Stomach (tissue), 9 donors: Measurements from ENCODE around the gene DHRS9. TPM values are rescaled to one million over a fixed set of nuclear protein-coding genes. Genes with fewer than 3 reads are reported as not detected.

Experiments
- DNase-seq, 2 donors: peaks; one replicate each; pipeline versions ENCODE4 v3.0.0 to v3.0.0-alpha.2; 2013 to 2019
- H3K27ac ChIP-seq, 5 donors: fragments of 200-600 bp in 4 of 5; sonication (generic) in 4 of 5; one replicate each; pipeline ENCODE4 v1.5.1; 2013 to 2019; ENCODE audit warnings: mild to moderate bottlenecking in 1 of 5, moderate library complexity in 1 of 5
- H3K27me3 ChIP-seq, 3 donors: fragments of 200-600 bp; sonication (generic); one replicate each; pipeline ENCODE4 v1.5.1; 2017 to 2019; ENCODE audit warnings: mixed run types in 1 of 3
- H3K36me3 ChIP-seq, 4 donors: fragments of 200-600 bp; sonication (generic); 1 replicate in 3 of 4; 2 replicates in 1 of 4; pipeline ENCODE4 v1.5.1; 2016 to 2019
- H3K4me1 ChIP-seq, 4 donors: fragments of 200-600 bp; sonication (generic); one replicate each; pipeline ENCODE4 v1.5.1; 2016 to 2019
- H3K4me3 ChIP-seq, 4 donors: fragments of 200-600 bp; sonication (generic) in 3 of 4; one replicate each; pipeline ENCODE4 v1.5.1; 2016 to 2019; ENCODE audit warnings: mild to moderate bottlenecking in 1 of 4
- H3K9me3 ChIP-seq, 4 donors: fragments of 200-600 bp; sonication (generic); one replicate each; pipeline ENCODE4 v1.5.1; 2016 to 2019
- CTCF ChIP-seq, 7 experiments: fragments of 450-650 bp in 4 of 7; fragments of 200-600 bp in 3 of 7; sonication (generic) in 3 of 7; IDR thresholded peaks; one replicate each; pipeline ENCODE4 v1.5.1; 2016 to 2019; ENCODE audit warnings: antibody characterized with exemption in 7 of 7, control low read depth in 2 of 7, mild to moderate bottlenecking in 1 of 7
- EP300 ChIP-seq: sonication (generic); formaldehyde crosslinking; IDR thresholded peaks from one replicate; pipeline ENCODE4 v1.6.1; 2017; ENCODE audit warnings: antibody characterized with exemption
- POLR2A ChIP-seq, 4 donors: fragments of 450-650 bp; IDR thresholded peaks; one replicate each; pipeline ENCODE4 v1.6.1; 2016; ENCODE audit warnings: antibody characterized with exemption in 4 of 4, control low read depth in 2 of 4, mild to moderate bottlenecking in 1 of 4, moderate library complexity in 1 of 4
- POLR2AphosphoS5 ChIP-seq, 3 donors: sonication (generic); formaldehyde crosslinking; IDR thresholded peaks; one replicate each; pipeline ENCODE4 v1.6.1; 2016; ENCODE audit warnings: antibody characterized with exemption in 3 of 3
- WGBS, 5 donors: extraction: QIAGEN DNeasy Blood & Tissue Kit in 3 of 5; methylation state at CpG; one replicate each; pipeline versions ENCODE4 v1.1.5 to v1.1.7; 2013 to 2018; 5-methylcytosine and 5-hydroxymethylcytosine counted together
- intact Hi-C: fragments of 100-400 bp; cut with DNase I; formaldehyde crosslinking; loops from one replicate; pipeline ENCODE4 v1.15.1; 2023; ENCODE audit warnings: low total_unique reads
- polyA plus RNA-seq, 3 donors: library from polyadenylated mRNA; stranded (reverse); fragments of 200-250 nt; gene quantifications; one replicate each; pipeline ENCODE4 v1.2.3, GENCODE V29; 2013
- total RNA-seq, 5 donors: library from RNA; depleted of rRNA; stranded (reverse); fragments of >200 nt; gene quantifications; one replicate each; pipeline versions ENCODE4 v1.1.0 to v1.2.3, GENCODE V29; 2014 to 2016
- donor health status: healthy with polysubstance abuse.
- donor health status: Bipolar disorder and iron deficiency.
- donor health status: healthy.

DHRS9 gene
- total and polyA plus RNA-seq, 8 donors, result 1.3 to 19.3 (median 2.6) TPM; not detected in 1

GRCh38 chr2:169091256-169091655, 21.9 kb downstream of the DHRS9 start:
- Histone ChIP-seq H3K4me3 (no peak overlapping the region), H3K27me3 (no peaks in the 10 kb centered on the region), H3K4me1 (peaks cover 0 to 15% (median 5%) of the 10 kb centered on the region in 4 donors), H3K36me3 (no peaks in the 10 kb centered on the region), H3K9me3 (no peaks in the 10 kb centered on the region), H3K27ac (no peak overlapping the region)
- TF ChIP-seq CTCF (IDR thresholded peaks at IDR 0.05), result no peak
- TF ChIP-seq EP300, result no peak
- no peak for TF ChIP-seq POLR2A (IDR thresholded peaks at IDR 0.05)
- TF ChIP-seq POLR2AphosphoS5 (IDR thresholded peaks at IDR 0.05), result no peak
- no peak for DNase-seq
- 79 to 95% (median 85%) methylated on average over 3 of the region's 3 CpGs for WGBS, 5 donors
- intact Hi-C loops, result no loop called here

DNA sequence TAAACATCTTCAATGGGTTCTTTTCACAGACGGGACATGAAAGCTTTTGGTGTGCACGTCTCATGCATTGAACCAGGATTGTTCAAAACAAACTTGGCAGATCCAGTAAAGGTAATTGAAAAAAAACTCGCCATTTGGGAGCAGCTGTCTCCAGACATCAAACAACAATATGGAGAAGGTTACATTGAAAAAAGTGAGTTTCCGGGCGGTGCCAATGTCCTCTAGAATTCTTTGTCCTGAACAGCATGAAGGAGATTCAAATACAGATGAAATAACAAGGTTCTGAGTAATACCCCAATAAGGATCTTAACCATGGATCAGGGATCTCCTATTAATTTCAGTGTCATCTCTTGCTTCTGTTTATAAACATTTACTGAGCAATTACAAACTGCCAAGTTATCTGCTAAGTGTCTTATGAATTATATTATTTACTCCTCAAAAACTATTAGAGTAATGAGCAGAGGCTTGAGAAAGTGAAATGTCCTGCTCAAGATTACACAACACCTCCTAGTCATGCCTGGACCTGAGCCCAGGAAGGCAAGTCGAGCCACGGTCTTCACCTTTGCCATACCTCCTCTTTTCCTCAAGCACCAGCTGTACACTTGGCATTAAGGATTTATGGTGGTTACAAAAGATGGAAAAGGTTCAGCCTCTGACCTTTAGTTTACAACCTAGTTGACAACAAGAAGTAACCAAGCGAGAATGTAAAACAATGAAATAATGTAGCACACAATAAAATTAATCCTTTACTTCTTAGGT, 22.6 kb downstream of the DHRS9 start:
- intact Hi-C loops, result no loop called here
- Histone ChIP-seq H3K36me3 (no peaks in the 10 kb centered on the region), H3K9me3 (no peaks in the 10 kb centered on the region), H3K4me3 (no peak overlapping the region), H3K4me1 (peaks cover 0 to 15% (median 5%) of the 10 kb centered on the region in 4 donors), H3K27me3 (no peaks in the 10 kb centered on the region), H3K27ac (peak overlapping the region in 1 of 5 donors; percentile 2)
- 63 to 67% (median 66%) methylated on average over 8 of the region's 8 CpGs for WGBS, 5 donors
- peak in 1 of 3 donors; percentile 31 for TF ChIP-seq POLR2AphosphoS5 (IDR thresholded peaks at IDR 0.05)
- TF ChIP-seq EP300, result no peak
- peak in 1 of 2 donors; percentile 74 for DNase-seq

- H3K27ac ChIP-seq, result no peak overlapping the region
- WGBS, 5 donors, result 57 to 66% (median 59%) methylated on average over 2 of the region's 2 CpGs
- no peaks in the 10 kb centered on the region for H3K27me3 ChIP-seq
- TF ChIP-seq POLR2AphosphoS5 (IDR thresholded peaks at IDR 0.05), result no peak
- no peak for TF ChIP-seq POLR2A (IDR thresholded peaks at IDR 0.05)
- no peak for TF ChIP-seq EP300
- no peak for TF ChIP-seq CTCF (IDR thresholded peaks at IDR 0.05)
- no peaks in the 10 kb centered on the region for H3K36me3 ChIP-seq
- H3K4me3 ChIP-seq, result no peak overlapping the region
- H3K4me1 ChIP-seq, result peaks cover 0 to 15% (median 5%) of the 10 kb centered on the region in 4 donors
- no peak for DNase-seq
- no peaks in the 10 kb centered on the region for H3K9me3 ChIP-seq
- intact Hi-C loops, result no loop called here
Observed at GRCh38 chr2:169093535-169093934, 24.2 kb downstream of the DHRS9 start.

DNA sequence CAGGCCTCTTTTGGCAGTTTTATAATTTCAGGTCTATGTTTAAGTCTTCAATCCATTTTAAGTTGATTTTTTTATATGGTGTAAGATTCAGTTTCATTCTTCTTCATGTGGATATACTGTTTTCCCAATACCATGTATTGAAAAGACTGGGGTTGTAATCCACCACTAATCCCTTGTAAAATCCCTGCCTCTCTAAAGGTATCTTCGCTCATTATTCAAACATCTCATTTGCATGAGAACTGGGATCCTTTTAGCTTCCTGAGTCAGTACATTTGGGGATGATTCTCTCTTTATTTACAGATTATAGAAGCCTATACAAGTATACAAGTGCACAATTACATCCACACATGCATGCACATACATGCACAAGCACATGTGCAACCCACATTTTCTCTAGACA, 25.3 kb downstream of the DHRS9 start:
- no peak for TF ChIP-seq POLR2AphosphoS5 (IDR thresholded peaks at IDR 0.05)
- no peak for TF ChIP-seq EP300
- TF ChIP-seq POLR2A (IDR thresholded peaks at IDR 0.05), result no peak
- TF ChIP-seq CTCF (IDR thresholded peaks at IDR 0.05), result no peak
- no peak for DNase-seq
- 85 to 100% (median 96%) methylated on average over 1 of the region's 1 CpG for WGBS, 5 donors
- no peaks in the 10 kb centered on the region for H3K27me3 ChIP-seq
- no peak overlapping the region for H3K27ac ChIP-seq
- no peaks in the 10 kb centered on the region for H3K36me3 ChIP-seq
- intact Hi-C loops, result no loop called here
- H3K4me3 ChIP-seq, result no peak overlapping the region
- peaks cover 0 to 15% (median 5%) of the 10 kb centered on the region in 4 donors for H3K4me1 ChIP-seq
- no peaks in the 10 kb centered on the region for H3K9me3 ChIP-seq

- no peak for DNase-seq
- peak overlapping the region in 1 of 5 donors; percentile 28 for H3K27ac ChIP-seq
- H3K27me3 ChIP-seq, result no peaks in the 10 kb centered on the region
- H3K4me3 ChIP-seq, result no peak overlapping the region
- TF ChIP-seq POLR2AphosphoS5 (IDR thresholded peaks at IDR 0.05) (no peak), POLR2A (IDR thresholded peaks at IDR 0.05) (no peak), CTCF (IDR thresholded peaks at IDR 0.05) (no peak), EP300 (no peak)
- peaks cover 0 to 15% (median 5%) of the 10 kb centered on the region in 4 donors for H3K4me1 ChIP-seq
- no peaks in the 10 kb centered on the region for H3K9me3 ChIP-seq
- intact Hi-C loops, result no loop called here
- 54 to 69% (median 67%) methylated on average over 5 of the region's 5 CpGs for WGBS, 5 donors
- no peaks in the 10 kb centered on the region for H3K36me3 ChIP-seq
Observed at GRCh38 chr2:169095621-169096105, 26.3 kb downstream of the DHRS9 start.
